Mammary epithelial cell (primary cell): ENCODE measurements around the gene MOB3B.

Experiments used
- EZH2 ChIP-seq: IDR thresholded peaks from 2 replicates; pipeline ENCODE4 v1.6.1; 2012; ENCODE audit warnings: low read length, inconsistent platforms, borderline replicate concordance
- TF ChIP-seq, protein P1 (sequence below), 2 donors: IDR thresholded peaks in 1 of 2; conservative IDR thresholded peaks in 1 of 2; 2 replicates each; pipeline ENCODE4 v1.5.1; 2011 to 2012; ENCODE audit warnings: inconsistent platforms in 2 of 2, low read length in 2 of 2, mild to moderate bottlenecking in 2 of 2, control low read depth in 1 of 2, low read depth in 1 of 2; ENCODE audit not compliant: insufficient read depth in 1 of 2; ENCODE audit errors: extremely low read depth in 1 of 2

DNA sequence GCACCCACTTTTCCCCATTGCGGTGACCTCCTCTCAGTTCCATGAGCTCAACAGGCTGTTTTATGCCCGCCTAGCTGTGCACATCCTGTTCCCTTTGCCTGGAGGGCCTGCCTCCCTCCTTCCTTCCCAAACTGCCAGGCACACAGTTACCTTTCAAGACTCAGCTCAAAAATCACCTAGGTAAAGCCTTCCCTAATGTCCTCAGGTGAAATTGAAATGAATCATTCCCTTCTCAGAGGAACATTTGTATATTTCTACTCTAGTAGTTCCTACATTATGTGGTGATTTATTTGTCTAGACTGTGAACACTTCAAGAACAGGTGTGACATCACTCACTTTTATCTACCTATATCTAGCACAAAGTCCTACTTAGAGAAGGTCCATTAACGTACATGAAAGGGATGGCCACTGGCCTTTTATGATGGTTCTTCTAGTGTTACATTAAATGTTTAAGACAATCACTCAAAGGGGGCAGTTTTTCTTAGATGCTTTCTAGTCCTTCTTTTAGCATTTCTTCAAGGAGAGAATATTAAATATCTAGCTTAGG is 129.2 kb downstream of the MOB3B start:
- TF ChIP-seq, protein P1, sequence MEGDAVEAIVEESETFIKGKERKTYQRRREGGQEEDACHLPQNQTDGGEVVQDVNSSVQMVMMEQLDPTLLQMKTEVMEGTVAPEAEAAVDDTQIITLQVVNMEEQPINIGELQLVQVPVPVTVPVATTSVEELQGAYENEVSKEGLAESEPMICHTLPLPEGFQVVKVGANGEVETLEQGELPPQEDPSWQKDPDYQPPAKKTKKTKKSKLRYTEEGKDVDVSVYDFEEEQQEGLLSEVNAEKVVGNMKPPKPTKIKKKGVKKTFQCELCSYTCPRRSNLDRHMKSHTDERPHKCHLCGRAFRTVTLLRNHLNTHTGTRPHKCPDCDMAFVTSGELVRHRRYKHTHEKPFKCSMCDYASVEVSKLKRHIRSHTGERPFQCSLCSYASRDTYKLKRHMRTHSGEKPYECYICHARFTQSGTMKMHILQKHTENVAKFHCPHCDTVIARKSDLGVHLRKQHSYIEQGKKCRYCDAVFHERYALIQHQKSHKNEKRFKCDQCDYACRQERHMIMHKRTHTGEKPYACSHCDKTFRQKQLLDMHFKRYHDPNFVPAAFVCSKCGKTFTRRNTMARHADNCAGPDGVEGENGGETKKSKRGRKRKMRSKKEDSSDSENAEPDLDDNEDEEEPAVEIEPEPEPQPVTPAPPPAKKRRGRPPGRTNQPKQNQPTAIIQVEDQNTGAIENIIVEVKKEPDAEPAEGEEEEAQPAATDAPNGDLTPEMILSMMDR (conservative IDR thresholded peaks at IDR 0.05 in 1 of 2, IDR thresholded peaks at IDR 0.05 in 1 of 2; ENCODE audit: extremely low read depth in 1 of 2, insufficient read depth in 1 of 2, low read depth in 1 of 2, low read length in 2 of 2) = no peak
- TF ChIP-seq EZH2 = no peak
